Type B pancreatic cell (in vitro differentiated cells): Measurements from ENCODE around the gene DYNC2LI1. TPM values are rescaled to one million over a fixed set of nuclear protein-coding genes. Genes with fewer than 3 reads are reported as not detected.

Experiments
- DNase-seq: peaks from one replicate; pipeline ENCODE4 v3.0.0; 2021; ENCODE audit warnings: mixed read lengths; ENCODE audit not compliant: unreplicated experiment; ENCODE audit errors: extremely low spot score
- H3K27ac Mint-ChIP-seq: 2 replicates; pipeline ENCODE4 v1.8.0; 2021; ENCODE audit warnings: mild to moderate bottlenecking, mixed read lengths
- H3K27me3 Mint-ChIP-seq: 2 replicates; pipeline ENCODE4 v1.8.0; 2021; ENCODE audit warnings: mixed read lengths
- H3K36me3 Mint-ChIP-seq: 2 replicates; pipeline ENCODE4 v1.8.0; 2021; ENCODE audit warnings: mixed read lengths
- H3K4me1 Mint-ChIP-seq: one replicate; pipeline ENCODE4 v1.8.0; 2021; ENCODE audit warnings: mixed read lengths; ENCODE audit not compliant: unreplicated experiment
- H3K4me3 Mint-ChIP-seq: 2 replicates; pipeline ENCODE4 v1.8.0; 2021; ENCODE audit warnings: mild to moderate bottlenecking, mixed read lengths
- H3K9me3 Mint-ChIP-seq: 2 replicates; pipeline ENCODE4 v1.8.0; 2021; ENCODE audit warnings: mixed read lengths
- CTCF ChIP-seq: fragments of 200-600 bp; sonication (generic); conservative IDR thresholded peaks from 2 replicates; pipeline ENCODE4 v1.5.0; 2021; ENCODE audit warnings: antibody characterized with exemption, mild to moderate bottlenecking
- total RNA-seq: library from RNA; stranded (reverse); gene quantifications from 2 replicates; pipeline ENCODE4 v1.2.1, GENCODE V29; 2021; ENCODE audit warnings: low replicate concordance

The DYNC2LI1 gene
- total RNA-seq, 1 donor from 2014 or later: 22.0 TPM

GRCh38 chr2:43814711-43815110 is 40.9 kb downstream of the DYNC2LI1 start:
- H3K9me3 Mint-ChIP-seq: no peaks in the 10 kb centered on the region
- H3K4me1 Mint-ChIP-seq: no peaks in the 10 kb centered on the region
- no peak for TF ChIP-seq CTCF
- no peaks in the 10 kb centered on the region for H3K27me3 Mint-ChIP-seq
- H3K27ac Mint-ChIP-seq: no peak overlapping the region
- peaks cover 10% of the 10 kb centered on the region for H3K36me3 Mint-ChIP-seq
- no peak for DNase-seq
- no peak overlapping the region for H3K4me3 Mint-ChIP-seq

GRCh38 chr2:43818761-43819160 is 44.9 kb downstream of the DYNC2LI1 start:
- peaks cover 10% of the 10 kb centered on the region for H3K36me3 Mint-ChIP-seq
- H3K27me3 Mint-ChIP-seq: peaks cover 14% of the 10 kb centered on the region
- H3K4me1 Mint-ChIP-seq: no peaks in the 10 kb centered on the region
- no peak overlapping the region for H3K4me3 Mint-ChIP-seq
- no peak for TF ChIP-seq CTCF
- no peak overlapping the region for H3K27ac Mint-ChIP-seq
- no peaks in the 10 kb centered on the region for H3K9me3 Mint-ChIP-seq
- no peak for DNase-seq

GRCh38 chr2:43819491-43820163 is 45.8 kb downstream of the DYNC2LI1 start:
- no peaks in the 10 kb centered on the region for H3K4me1 Mint-ChIP-seq
- H3K4me3 Mint-ChIP-seq: no peak overlapping the region
- H3K9me3 Mint-ChIP-seq: no peaks in the 10 kb centered on the region
- H3K36me3 Mint-ChIP-seq: peaks cover 10% of the 10 kb centered on the region
- peaks cover 14% of the 10 kb centered on the region for H3K27me3 Mint-ChIP-seq
- TF ChIP-seq CTCF: no peak
- no peak for DNase-seq
- H3K27ac Mint-ChIP-seq: no peak overlapping the region

- no peaks in the 10 kb centered on the region for H3K9me3 Mint-ChIP-seq
- no peak overlapping the region for H3K27ac Mint-ChIP-seq
- no peak overlapping the region for H3K4me3 Mint-ChIP-seq
- H3K27me3 Mint-ChIP-seq: peaks cover 18% of the 10 kb centered on the region
- no peak for DNase-seq
- no peak for TF ChIP-seq CTCF
- H3K36me3 Mint-ChIP-seq: no peaks in the 10 kb centered on the region
- H3K4me1 Mint-ChIP-seq: no peaks in the 10 kb centered on the region
Observed at GRCh38 chr2:43822839-43823238, 49.0 kb downstream of the DYNC2LI1 start.

GRCh38 chr2:43823751-43824150 is 49.9 kb downstream of the DYNC2LI1 start:
- Mint-ChIP-seq H3K27me3 (peaks cover 18% of the 10 kb centered on the region), H3K4me3 (no peak overlapping the region), H3K36me3 (no peaks in the 10 kb centered on the region), H3K9me3 (no peaks in the 10 kb centered on the region), H3K4me1 (no peaks in the 10 kb centered on the region), H3K27ac (no peak overlapping the region)
- TF ChIP-seq CTCF: no peak
- DNase-seq: no peak

- Mint-ChIP-seq H3K27ac (no peak overlapping the region), H3K36me3 (no peaks in the 10 kb centered on the region), H3K4me3 (no peak overlapping the region), H3K27me3 (peaks cover 18% of the 10 kb centered on the region), H3K4me1 (no peaks in the 10 kb centered on the region), H3K9me3 (no peaks in the 10 kb centered on the region)
- no peak for DNase-seq
- no peak for TF ChIP-seq CTCF
Observed at GRCh38 chr2:43824512-43824911, 50.7 kb downstream of the DYNC2LI1 start.
